ENCODE measurements around the gene TARM1. TPM values are rescaled to one million over a fixed set of nuclear protein-coding genes. Genes with fewer than 3 reads are reported as not detected.

Gene TARM1
- total and polyA plus RNA-seq, 2 donors (not counting 1 experiment from before 2014, with no cell fraction given): not detected

- no peaks in the 10 kb centered on the region for H3K79me2 ChIP-seq (ENCODE audit: control insufficient read depth, insufficient read depth, low read length)
- no peaks in the 10 kb centered on the region for H4K20me1 ChIP-seq (ENCODE audit: control insufficient read depth, insufficient read depth, low read length, poor library complexity, severe bottlenecking)
- peak overlapping the region in 3 of 5 experiments; percentile 37 to 50 (median 42) for H3K4me3 ChIP-seq (ENCODE audit: control extremely low read depth in 1 of 5, extremely low read depth in 1 of 5, insufficient read depth in 1 of 5, low read depth in 2 of 5, low read length in 4 of 5)
- no peak for TF ChIP-seq EZH2 (IDR thresholded peaks at IDR 0.05; ENCODE audit: borderline replicate concordance, insufficient read depth, low read depth, low read length, poor library complexity, severe bottlenecking)
- TF ChIP-seq CTCF (IDR thresholded peaks at IDR 0.05): no peak
- no peaks in the 10 kb centered on the region for H3K36me3 ChIP-seq (replicated peaks in 1 of 2; ENCODE audit: control extremely low read depth in 1 of 2, control insufficient read depth in 1 of 2, extremely low read depth in 1 of 2, insufficient read depth in 2 of 2, low read length in 1 of 2)
- CTCF ChIA-PET: interaction anchor here (1.6 kb wide), 1 partner anchor 13 kb away, joined by 4 read pairs; no protein-coding TSS in a partner anchor
- H3K9ac ChIP-seq (ENCODE audit: low read length): peak overlapping the region; percentile 54
- H3K9me3 Mint-ChIP-seq (ENCODE audit: insufficient read depth): no peaks in the 10 kb centered on the region
- no peak overlapping the region for H3K27ac ChIP-seq (ENCODE audit: low read length in 2 of 2)
- WGBS (ENCODE audit: insufficient coverage): 75% methylated on average over 22 of the region's 22 CpGs
- ATAC-seq (ENCODE audit: low read depth) (no peak), DNase-seq (no peak)
- no peak overlapping the region for H3K27ac Mint-ChIP-seq
- POLR2A ChIA-PET: interaction anchor here (0.6 kb wide), 1 partner anchor 1037 kb away, joined by 5 read pairs; no protein-coding TSS in a partner anchor
- H3K4me1 Mint-ChIP-seq: peaks cover 7% of the 10 kb centered on the region
- peak overlapping the region; percentile 80 for H3K4me3 Mint-ChIP-seq
- H3K4me2 ChIP-seq (replicated peaks; ENCODE audit: low read depth, low read length, poor library complexity, severe bottlenecking): peak overlapping the region; percentile 77
- H3K27me3 ChIP-seq (replicated peaks in 1 of 4; ENCODE audit: control extremely low read depth in 1 of 4, control insufficient read depth in 3 of 4, insufficient read depth in 4 of 4, low read length in 3 of 4): peaks cover 0 to 34% (median 15%) of the 10 kb centered on the region in 4 experiments
- H3K4me1 ChIP-seq (ENCODE audit: control insufficient read depth in 2 of 2, insufficient read depth in 2 of 2, low read length in 2 of 2): peaks cover 15 to 16% of the 10 kb centered on the region in 2 donors
- peaks cover 22% of the 10 kb centered on the region for H3K27me3 Mint-ChIP-seq
- peak overlapping the region; percentile 87 for H2AFZ ChIP-seq (ENCODE audit: insufficient read depth, low read depth, low read length, poor library complexity, severe bottlenecking)
- peaks cover 0 to 20% (median 0%) of the 10 kb centered on the region in 3 donors for H3K9me3 ChIP-seq (ENCODE audit: control extremely low read depth in 1 of 3, control insufficient read depth in 2 of 3, insufficient read depth in 1 of 3, low read length in 2 of 3)
- intact Hi-C loops (cut with micrococcal nuclease): no loop called here
These were observed 14.1 kb upstream of the TARM1 start for GRCh38 chr19:54095136-54095858.

- no peak for ATAC-seq (ENCODE audit: low read depth)
- Histone ChIP-seq H3K9me3 (ENCODE audit: control extremely low read depth in 1 of 3, control insufficient read depth in 2 of 3, insufficient read depth in 1 of 3, low read length in 2 of 3) (peaks cover 0 to 20% (median 0%) of the 10 kb centered on the region in 3 donors), H3K4me2 (replicated peaks; ENCODE audit: low read depth, low read length, poor library complexity, severe bottlenecking) (no peak overlapping the region), H3K27me3 (replicated peaks in 1 of 4; ENCODE audit: control extremely low read depth in 1 of 4, control insufficient read depth in 3 of 4, insufficient read depth in 4 of 4, low read length in 3 of 4) (peaks cover 0 to 35% (median 15%) of the 10 kb centered on the region in 4 experiments), H3K27ac (ENCODE audit: low read length in 2 of 2) (no peak overlapping the region), H3K4me1 (ENCODE audit: control insufficient read depth in 2 of 2, insufficient read depth in 2 of 2, low read length in 2 of 2) (peaks cover 15 to 16% of the 10 kb centered on the region in 2 donors), H4K20me1 (ENCODE audit: control insufficient read depth, insufficient read depth, low read length, poor library complexity, severe bottlenecking) (no peaks in the 10 kb centered on the region), H3K9ac (ENCODE audit: low read length) (no peak overlapping the region), H3K79me2 (ENCODE audit: control insufficient read depth, insufficient read depth, low read length) (no peaks in the 10 kb centered on the region), H3K4me3 (ENCODE audit: control extremely low read depth in 1 of 5, extremely low read depth in 1 of 5, insufficient read depth in 1 of 5, low read depth in 2 of 5, low read length in 4 of 5) (no peak overlapping the region), H3K36me3 (replicated peaks in 1 of 2; ENCODE audit: control extremely low read depth in 1 of 2, control insufficient read depth in 1 of 2, extremely low read depth in 1 of 2, insufficient read depth in 2 of 2, low read length in 1 of 2) (no peaks in the 10 kb centered on the region), H2AFZ (ENCODE audit: insufficient read depth, low read depth, low read length, poor library complexity, severe bottlenecking) (no peak overlapping the region)
- intact Hi-C loops (cut with micrococcal nuclease): no loop called here
- no peak for TF ChIP-seq EZH2 (IDR thresholded peaks at IDR 0.05; ENCODE audit: borderline replicate concordance, insufficient read depth, low read depth, low read length, poor library complexity, severe bottlenecking)
- no peak for TF ChIP-seq CTCF (IDR thresholded peaks at IDR 0.05)
- WGBS (ENCODE audit: insufficient coverage): 39% methylated on average over 16 of the region's 17 CpGs
- Mint-ChIP-seq H3K27me3 (peaks cover 22% of the 10 kb centered on the region), H3K4me3 (peak overlapping the region; percentile 4), H3K9me3 (ENCODE audit: insufficient read depth) (no peaks in the 10 kb centered on the region), H3K27ac (peak overlapping the region; percentile 23), H3K4me1 (peaks cover 7% of the 10 kb centered on the region)
- ChIA-PET CTCF (interaction anchor here (1.6 kb wide), 1 partner anchor 13 kb away, joined by 4 read pairs; no protein-coding TSS in a partner anchor), POLR2A (interaction anchor here (0.6 kb wide), 1 partner anchor 1038 kb away, joined by 5 read pairs; no protein-coding TSS in a partner anchor)
- DNase-seq: no peak
These were observed 13.3 kb upstream of the TARM1 start for GRCh38 chr19:54094426-54095000.
